ENCODE results near the gene INPP5J. TPM values are rescaled to one million over a fixed set of nuclear protein-coding genes. Genes with fewer than 3 reads are reported as not detected.

Gene INPP5J
- total and polyA plus RNA-seq, 12 donors: 0.48 to 8.1 (median 2.3) TPM

DNA sequence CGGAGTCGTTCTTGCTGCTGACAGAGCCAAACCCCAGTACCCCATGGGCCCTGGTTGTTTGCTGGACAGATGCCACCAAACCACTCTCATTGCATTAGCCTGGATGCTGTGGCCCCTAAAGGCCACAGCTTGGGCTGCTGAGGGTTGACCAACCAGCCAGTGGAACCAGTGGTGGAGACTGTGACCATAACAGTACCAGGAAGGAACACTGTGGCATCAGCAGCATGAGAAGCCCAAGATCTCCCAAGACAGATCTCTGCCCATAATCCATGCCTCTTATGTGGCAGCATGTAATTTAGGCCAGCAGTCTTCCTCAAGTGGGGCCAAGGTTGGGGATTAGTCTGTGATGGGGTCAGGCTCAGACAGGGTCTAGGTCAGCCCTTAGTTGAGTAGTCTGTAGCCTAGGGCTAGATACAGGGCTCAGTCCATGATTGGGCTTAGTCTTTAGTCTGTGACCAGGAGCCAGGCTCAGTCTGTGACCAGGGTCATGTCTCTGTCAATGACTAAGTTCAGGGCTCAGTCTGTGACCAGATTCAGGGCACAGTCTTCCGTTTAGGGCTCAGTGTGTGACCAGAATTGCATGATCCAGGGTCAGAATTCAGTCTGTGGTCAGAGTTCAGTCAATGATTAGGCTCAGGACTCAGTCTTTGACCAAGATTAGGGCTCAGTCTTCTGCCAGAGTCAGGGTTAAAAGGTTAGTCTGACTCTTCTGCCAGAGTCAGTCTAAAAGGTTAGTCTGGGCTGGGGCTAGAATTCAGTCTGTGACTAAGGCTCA is 4.5 kb upstream of the INPP5J start:
- no peaks in the 10 kb centered on the region for H3K27me3 ChIP-seq
- TF ChIP-seq, protein P1, sequence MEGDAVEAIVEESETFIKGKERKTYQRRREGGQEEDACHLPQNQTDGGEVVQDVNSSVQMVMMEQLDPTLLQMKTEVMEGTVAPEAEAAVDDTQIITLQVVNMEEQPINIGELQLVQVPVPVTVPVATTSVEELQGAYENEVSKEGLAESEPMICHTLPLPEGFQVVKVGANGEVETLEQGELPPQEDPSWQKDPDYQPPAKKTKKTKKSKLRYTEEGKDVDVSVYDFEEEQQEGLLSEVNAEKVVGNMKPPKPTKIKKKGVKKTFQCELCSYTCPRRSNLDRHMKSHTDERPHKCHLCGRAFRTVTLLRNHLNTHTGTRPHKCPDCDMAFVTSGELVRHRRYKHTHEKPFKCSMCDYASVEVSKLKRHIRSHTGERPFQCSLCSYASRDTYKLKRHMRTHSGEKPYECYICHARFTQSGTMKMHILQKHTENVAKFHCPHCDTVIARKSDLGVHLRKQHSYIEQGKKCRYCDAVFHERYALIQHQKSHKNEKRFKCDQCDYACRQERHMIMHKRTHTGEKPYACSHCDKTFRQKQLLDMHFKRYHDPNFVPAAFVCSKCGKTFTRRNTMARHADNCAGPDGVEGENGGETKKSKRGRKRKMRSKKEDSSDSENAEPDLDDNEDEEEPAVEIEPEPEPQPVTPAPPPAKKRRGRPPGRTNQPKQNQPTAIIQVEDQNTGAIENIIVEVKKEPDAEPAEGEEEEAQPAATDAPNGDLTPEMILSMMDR (IDR thresholded peaks at IDR 0.05): no peak
- no peak for TF ChIP-seq POLR2A (IDR thresholded peaks at IDR 0.05)
- H3K4me3 ChIP-seq: no peak overlapping the region
- no peak for DNase-seq
- H3K4me1 ChIP-seq (replicated peaks in 1 of 2): peaks cover 12 to 18% of the 10 kb centered on the region in 2 donors
- intact Hi-C loops (cut with DNase I): no loop called here
- 86 to 94% (median 90%) methylated on average over 2 to 3 of the region's 3 CpGs for WGBS, 4 donors
- H3K27ac ChIP-seq: no peak overlapping the region
- H3K9me3 ChIP-seq (replicated peaks in 1 of 3): no peaks in the 10 kb centered on the region
- H3K36me3 ChIP-seq (replicated peaks in 1 of 2): no peaks in the 10 kb centered on the region

DNA sequence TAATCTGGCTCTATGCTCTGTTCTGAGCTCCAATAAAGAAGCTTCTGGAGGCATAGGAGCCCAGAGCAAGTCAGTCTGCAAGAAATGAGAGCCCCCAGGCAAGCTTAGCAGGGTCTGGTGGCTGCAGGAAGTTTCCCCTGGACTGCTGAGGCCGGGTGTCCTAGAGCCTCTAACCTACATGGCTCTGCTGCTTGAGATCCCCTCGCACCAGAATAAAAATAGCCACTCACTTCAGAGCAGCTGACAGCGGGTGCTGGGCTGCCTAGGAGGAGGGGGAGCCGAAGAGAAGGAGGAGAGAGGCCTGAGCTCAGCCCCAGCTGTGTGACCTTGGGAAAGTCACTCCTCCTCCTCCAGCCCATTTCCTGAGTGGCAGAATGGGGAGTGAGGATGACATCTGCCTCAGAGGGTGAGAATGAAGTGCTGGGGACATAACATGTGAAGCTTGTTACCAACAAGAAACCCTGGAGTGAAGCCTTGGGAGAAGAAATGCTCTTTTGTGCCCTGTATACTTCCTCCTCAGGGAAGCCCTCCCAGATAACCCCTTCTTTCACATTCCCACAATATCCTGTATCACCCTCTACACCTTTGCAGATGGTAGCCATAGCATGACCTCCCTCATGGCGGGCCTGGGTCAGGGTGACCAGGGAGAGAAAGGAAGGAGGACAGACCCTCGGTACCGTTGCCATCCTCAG is 3.6 kb upstream of the INPP5J start:
- TF ChIP-seq, protein P1 (IDR thresholded peaks at IDR 0.05): no peak
- peak in 1 of 2 donors; percentile 49 for TF ChIP-seq POLR2A (IDR thresholded peaks at IDR 0.05)
- Histone ChIP-seq H3K4me1 (replicated peaks in 1 of 2) (peaks cover 12 to 19% of the 10 kb centered on the region in 2 donors), H3K27me3 (no peaks in the 10 kb centered on the region), H3K36me3 (replicated peaks in 1 of 2) (no peaks in the 10 kb centered on the region), H3K9me3 (replicated peaks in 1 of 3) (no peaks in the 10 kb centered on the region), H3K4me3 (no peak overlapping the region), H3K27ac (no peak overlapping the region)
- WGBS, 4 donors: 52 to 94% (median 57%) methylated on average over 3 to 7 of the region's 7 CpGs
- DNase-seq: peak in 5 of 7 donors; percentile 58 to 83 (median 68)
- intact Hi-C loops (cut with DNase I): no loop called here

DNA sequence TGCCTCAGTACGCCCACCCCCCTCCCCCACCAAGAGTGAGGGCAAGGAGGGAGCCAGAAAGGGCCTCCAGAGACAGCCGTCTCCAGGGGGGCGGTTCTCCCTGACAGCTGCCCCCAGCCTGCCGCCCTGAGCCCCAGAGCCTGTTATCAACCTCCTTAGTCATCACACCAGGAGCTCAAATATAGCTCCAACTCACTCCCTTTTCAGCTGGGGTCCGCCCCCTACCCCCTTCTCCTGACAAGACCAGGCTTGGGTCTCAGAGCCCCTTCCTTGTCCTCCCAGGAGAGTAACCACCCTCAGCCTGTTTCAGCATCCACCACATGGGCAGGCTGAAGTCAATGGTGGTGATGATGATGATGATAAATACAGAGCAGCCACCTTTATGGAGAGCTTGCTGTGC is 2.5 kb upstream of the INPP5J start:
- no peaks in the 10 kb centered on the region for H3K27me3 ChIP-seq
- H3K27ac ChIP-seq: no peak overlapping the region
- H3K4me1 ChIP-seq (replicated peaks in 1 of 2): peaks cover 12 to 19% of the 10 kb centered on the region in 2 donors
- H3K4me3 ChIP-seq: no peak overlapping the region
- intact Hi-C loops (cut with DNase I): no loop called here
- TF ChIP-seq, protein P1 (IDR thresholded peaks at IDR 0.05): no peak
- no peak for TF ChIP-seq POLR2A (IDR thresholded peaks at IDR 0.05)
- WGBS, 4 donors: 73 to 89% (median 81%) methylated on average over 1 to 5 of the region's 5 CpGs
- DNase-seq: no peak
- H3K9me3 ChIP-seq (replicated peaks in 1 of 3): no peaks in the 10 kb centered on the region
- H3K36me3 ChIP-seq (replicated peaks in 1 of 2): no peaks in the 10 kb centered on the region

DNA sequence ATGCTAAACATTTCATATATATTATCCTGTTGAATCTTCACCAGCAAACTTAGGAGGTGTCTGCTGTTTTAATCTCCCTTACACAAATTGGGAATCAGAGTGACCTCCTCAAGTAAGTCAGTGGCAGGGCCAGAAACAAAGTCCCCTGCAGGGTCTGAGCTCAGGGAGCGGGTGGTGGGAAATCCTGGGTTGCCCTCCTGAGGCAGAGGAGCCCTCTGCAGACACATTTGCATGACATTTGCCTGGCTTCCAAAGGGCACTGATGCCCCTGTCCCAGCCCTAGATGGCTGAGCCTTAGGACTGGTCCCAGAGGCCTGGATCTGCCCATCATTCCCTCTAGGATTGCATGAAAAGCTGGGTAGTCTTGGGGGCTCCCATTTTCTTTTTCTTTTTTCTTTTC is 2.1 kb upstream of the INPP5J start:
- H3K36me3 ChIP-seq (replicated peaks in 1 of 2): no peaks in the 10 kb centered on the region
- intact Hi-C loops (cut with DNase I): no loop called here
- no peak overlapping the region for H3K27ac ChIP-seq
- H3K4me1 ChIP-seq (replicated peaks in 1 of 2): peaks cover 12 to 19% of the 10 kb centered on the region in 2 donors
- no peak overlapping the region for H3K4me3 ChIP-seq
- no peaks in the 10 kb centered on the region for H3K9me3 ChIP-seq (replicated peaks in 1 of 3)
- no peak for DNase-seq
- WGBS, 4 donors: 88 to 100% (median 100%) methylated on average over 1 of the region's 1 CpG
- no peak for TF ChIP-seq POLR2A (IDR thresholded peaks at IDR 0.05)
- TF ChIP-seq, protein P1 (IDR thresholded peaks at IDR 0.05): no peak
- no peaks in the 10 kb centered on the region for H3K27me3 ChIP-seq
